NCI-H446 (cell line): ENCODE results near the gene TBC1D1.
A peak's percentile ranks its signal among the peaks of the same experiment; 100 is the strongest.
"Not testable (repeated sequence)": the region's sequence is repeated elsewhere in the genome, so short reads cannot be mapped to it uniquely, and the experiment has no call there.

Source experiments
- DNase-seq, 2 experiments: peaks; one replicate each; lab custom pipeline; 2025; lab: John Stamatoyannopoulos, UW

TBC1D1 gene

DNA sequence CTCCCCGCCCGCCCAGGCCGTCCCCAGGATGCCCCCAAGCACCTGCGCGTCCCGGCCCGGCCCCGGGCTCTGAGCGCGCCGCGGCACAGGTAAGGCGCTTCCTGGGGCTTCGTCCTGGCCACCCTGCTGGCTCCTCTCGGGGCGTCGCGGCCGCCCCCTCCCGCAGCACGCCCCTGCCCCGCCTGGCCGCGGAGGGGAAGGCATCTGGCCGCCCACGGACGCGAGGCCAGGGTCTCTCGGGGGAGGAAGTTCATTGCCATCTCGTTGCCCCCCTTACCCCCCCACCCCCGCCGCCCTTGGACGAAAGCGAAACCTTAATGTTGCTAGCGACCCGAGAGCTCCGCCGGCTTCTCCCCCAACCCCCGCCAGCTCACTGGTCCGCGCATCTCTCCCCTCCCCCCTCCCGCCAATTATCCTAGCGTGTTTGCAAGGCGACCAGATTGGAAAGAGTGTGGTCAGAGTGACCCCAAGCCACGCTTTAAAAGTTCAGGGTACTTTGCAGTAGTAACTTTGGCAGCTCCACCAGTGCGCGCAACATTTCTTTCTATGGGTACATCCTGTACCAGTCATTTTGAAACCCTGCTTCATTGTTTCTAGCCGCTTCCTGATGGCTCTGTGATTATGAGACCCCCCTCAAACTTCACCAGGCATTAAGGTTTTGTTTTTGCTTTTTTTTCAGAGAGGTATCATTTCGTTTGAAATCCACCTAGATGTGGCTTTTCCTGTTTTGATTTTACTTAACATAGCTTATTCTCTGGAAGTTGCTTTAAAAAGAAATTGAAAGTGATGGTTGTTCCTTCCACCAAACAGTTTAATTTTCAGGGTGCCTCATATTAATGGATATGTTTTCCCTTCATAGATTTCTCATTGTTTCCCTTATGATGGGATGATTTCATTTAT, 626 bp downstream of the TBC1D1 start:
- no peak for DNase-seq

DNA sequence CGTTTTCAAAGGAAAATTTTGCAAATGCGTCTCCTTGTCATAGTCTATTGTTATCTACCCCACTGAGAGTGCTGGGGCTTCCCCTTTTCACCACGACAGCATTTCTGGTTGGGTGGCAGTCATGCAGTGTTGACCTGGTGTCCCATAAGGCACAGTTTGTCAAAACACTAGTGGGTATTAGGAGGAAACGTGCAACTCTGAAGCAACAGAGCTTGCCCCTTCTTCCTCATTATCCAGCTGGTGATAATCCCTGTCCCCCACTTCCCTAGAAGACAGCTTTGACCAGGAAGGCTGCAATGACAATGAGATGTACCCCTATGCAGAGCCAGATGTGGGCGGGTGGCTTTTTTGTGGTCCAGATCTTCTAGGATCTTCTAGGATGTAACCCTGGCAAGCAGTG, 1.8 kb downstream of the TBC1D1 start:
- DNase-seq, result no peak

DNA sequence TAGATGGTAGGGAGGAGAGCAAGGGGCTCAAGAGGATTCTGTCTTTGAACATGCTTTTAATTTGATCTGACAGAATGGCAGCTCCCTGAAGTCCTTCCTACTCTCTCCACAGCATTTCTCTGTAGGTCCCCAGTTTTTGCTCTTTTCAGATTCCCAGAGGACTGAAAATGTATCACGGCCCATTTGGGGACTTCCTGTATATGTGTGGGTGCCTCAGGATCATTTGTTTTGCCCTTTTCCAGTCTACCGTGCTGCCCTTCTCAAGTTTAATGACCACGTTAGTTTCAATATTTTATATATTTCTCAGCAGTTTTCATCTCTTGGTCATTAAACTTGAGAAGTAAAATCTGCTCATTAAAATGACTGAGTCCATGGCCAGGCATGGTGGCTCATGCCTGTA, 2.3 kb downstream of the TBC1D1 start:
- no peak for DNase-seq

DNA sequence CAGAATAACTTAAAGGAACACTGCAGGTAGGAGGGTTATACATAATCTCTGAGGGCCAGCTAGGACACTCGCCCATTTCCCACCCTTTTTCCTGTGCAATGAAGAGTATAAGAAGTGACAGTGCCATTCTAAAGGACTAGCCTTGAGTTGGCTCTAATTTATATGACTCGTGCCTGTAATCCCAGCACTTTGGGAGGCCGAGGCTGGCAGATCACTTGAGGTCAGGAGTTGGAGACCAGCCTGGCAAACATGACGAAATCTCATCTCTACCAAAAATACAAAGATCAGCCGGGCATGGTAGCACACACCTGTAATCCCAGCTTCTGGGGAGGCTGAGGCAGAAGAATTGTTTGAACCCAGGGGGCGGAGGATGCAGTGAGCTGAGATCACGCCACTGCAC, 4.4 kb downstream of the TBC1D1 start:
- no peak for DNase-seq

DNA sequence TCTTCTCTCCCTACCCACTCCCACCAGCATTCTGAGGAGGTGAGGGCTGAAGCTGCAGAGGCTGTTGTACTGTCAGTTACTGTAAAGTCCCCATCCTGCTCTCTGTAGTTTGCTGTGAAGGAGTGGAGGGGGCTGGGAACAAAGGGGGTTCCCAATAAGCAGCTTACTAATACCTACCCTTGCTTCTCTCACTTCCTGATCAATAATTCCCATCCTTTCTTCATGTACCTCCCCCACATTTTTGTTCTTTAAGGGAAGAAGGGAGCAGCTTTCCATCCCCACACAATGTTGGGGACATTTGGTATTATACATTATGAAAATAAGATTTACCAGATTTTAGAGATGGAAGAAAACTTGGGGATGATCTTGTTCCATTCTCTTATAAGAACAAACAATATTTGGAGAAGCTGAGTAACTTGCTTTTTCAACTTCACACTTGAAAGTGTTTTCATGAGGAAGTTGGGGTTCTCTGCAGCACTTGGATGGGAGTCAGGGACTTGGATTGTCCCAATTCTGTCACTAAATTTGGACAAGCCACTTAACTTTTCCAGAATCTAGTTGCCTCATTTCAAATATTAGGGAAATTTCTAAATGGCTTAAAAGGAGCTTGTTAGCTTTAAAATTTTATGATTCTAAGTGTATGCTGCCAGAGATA, 5.4 kb downstream of the TBC1D1 start:
- no peak for DNase-seq

DNA sequence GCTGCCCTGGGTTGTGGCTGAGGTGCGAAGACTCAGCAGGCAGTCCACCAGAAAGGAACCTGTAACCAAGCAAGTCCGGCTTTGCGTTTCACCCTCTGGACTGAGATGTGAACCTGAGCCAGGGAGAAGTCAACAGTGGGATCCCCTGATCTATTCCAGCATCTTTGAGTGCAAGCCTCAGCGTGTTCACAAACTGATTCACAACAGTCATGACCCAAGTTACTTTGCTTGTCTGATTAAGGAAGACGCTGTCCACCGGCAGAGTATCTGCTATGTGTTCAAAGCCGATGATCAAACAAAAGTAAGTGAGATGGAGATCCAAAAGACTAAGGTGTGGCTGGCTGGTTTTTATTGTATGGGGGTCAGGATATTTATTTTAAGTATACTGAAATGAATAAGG, 11.3 kb downstream of the TBC1D1 start:
- no peak for DNase-seq

DNA sequence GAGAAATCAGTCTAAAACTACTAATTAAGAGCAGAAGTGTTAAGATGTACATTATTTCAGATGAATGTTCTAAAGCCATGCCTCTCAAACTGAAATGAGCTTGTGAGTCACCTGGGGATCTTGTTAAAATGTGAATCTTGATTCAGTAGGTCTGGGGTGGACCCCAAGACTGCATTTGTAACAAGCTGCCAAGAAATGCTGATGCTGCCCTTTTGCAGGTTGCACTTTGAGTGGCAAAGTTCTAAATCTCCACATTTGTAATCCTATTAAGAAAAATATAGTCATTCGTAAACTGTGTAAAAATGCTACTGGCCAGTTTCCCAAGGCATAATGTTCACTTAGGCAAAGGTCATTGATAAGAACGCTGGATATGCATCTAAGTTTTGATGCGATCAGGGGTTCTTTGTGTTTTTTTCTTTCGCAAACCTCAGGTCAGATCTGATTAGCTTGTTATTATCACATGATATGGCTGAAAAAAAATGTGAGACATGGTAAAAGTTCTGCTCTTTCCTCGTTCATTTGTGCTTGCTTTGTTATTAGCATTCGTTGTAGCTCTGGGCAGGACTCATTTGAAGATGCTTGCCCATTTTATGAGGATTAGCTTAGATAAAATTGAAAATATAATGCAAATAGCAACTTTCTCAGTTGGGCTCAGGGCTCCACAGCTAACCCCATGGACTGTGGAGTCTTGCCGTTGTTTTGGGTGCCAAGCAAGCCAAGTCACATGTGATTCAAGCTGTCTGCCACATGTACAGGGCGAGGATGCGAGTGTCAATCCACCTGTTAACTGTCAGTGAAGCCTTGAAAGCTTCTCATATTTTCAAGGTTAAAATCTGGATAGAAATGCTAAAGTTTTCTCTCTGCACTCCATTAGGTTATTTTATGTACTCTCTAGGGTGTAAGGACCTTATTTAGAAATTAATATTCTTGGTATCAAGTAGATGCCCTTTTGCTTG, 12.1 kb downstream of the TBC1D1 start:
- DNase-seq, result no peak

DNA sequence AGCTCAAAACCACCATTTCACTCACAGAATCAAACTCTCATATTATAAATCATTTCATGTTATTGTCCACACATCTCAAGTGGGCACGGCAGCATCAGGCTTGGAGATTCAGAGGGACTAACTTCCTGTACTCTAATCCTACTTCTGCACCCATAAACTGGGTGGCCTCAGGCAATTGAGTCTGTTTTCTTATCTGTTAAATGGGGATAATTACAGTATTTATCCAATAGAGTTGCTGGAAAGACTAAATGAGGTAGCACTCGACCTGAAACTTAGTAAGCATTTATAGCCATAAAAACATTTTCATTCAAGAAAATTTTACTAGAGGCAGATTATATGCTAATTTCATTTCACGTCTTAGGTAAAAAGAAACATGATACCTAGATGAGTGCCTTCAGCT, 13.0 kb downstream of the TBC1D1 start:
- no peak for DNase-seq

DNA sequence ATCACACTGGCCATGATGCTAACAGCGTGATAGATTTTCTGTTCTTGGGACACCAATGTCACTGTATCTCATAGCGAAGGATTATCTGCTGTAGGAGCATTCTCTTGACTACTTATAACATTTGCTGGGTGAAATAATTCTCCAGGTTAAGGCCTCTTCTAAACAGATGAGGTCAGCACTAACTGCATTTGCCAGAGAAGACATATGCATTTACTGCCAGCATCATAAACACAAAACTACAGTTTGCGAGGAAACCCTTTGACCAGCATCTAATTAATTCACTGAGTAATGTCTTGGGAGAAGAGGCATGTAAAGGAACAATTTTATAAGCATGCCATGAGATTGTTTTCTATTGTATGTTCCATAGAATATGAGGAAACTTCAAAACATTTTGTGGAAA, 13.9 kb downstream of the TBC1D1 start:
- DNase-seq, result no peak

DNA sequence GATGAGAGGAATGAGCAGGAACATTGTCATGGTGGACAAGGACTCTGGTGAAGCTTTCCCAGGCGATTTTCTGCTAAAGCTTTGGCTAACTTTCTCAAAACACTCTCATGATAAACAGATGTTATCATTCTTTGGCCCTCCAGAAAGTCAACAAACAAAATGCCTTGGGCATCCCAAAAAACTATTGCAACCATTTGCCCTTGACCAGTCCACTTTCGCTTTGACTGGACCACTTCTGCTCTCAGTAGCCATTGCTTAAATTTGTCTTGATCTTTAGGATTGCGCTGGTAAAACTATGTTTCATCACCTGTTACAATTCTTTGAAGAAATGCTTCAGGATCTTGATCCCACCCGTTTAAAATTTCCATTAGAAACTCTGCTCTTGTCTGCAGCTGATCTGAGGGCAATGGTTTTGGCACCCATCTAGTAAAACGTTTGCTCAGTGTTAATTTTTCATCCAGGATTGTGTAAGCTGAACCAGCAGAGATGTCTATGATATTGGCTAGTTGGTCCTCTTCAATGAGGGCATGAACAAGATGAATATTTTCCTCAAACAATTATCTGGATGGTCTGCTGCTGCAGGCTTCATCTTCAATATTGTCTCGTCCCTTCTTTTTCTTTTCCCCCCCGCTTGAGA, 14.8 kb downstream of the TBC1D1 start:
- DNase-seq, result no peak

DNA sequence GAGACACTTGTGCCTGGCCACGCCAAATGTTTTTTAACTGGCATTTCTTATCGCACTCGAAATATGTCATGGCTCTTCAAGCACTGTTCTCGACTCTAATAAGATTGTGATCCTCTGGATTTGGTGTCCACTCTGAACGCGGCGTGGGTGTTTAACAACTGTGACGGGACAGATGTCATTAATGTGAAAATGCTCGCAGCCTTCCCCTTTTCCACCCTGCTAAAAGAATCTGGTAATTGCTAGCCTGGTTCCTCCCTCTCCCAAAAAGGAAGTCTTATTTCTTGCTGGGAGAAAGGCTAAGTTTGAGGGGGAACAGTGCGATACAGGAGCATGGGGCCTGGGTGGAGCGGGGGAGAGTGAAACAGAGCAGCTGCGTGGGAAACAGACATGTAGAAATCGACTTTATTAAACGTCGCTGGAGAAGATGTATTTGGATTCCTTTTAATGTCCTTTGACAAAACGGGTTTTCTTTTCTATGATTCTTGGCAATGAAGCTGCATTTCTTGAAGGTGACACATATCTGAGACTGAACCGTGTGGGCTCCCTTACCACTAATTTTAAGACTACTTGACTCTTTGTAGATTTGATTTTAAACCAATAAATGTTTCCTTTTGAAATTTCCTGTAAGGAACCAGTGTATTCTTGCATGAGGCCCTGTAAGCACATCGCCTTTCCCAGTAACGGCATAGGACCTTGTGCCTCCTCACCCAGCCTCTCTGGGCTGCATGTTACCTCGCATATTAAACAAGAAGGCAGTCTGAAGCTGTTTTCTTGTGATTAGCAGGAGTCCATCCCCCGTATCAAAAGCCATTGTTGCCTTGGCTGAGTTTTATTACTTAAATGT, 17.8 kb downstream of the TBC1D1 start:
- DNase-seq, result peak in 1 of 2 experiments; percentile 40

DNA sequence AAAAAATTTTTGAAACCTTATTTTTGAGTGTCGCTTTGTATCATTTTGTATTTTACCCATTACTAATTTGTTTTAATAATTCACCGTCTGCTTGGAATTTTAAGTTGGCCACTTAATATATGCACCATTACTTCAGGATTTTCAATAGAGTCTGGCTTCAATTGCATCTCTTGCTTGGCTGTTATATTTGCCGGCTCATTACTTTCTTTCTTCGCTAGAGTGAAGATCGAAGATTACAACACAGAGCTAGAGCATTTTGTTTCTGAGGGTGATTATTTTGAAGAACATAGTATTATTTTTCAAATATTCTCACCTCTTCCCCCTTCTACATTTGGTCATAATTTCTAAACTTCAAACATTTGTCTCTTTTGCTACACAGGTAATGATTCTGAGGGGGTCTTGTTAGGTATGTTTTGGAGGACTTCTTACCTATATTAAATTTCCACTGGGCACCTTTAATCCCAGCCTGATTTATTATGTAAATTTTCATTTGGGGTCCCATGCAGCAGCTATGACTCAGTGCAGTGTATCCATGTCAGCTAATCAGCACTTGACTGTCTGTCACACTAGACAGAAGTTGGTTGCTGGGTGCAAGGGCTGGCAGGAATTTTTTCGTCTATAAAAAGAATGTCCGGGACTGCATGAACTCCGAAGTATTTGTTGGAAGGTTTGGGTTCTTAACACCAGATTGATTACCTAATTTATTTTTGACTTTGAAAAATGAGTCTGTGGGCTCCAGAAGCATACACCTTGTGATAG, 18.6 kb downstream of the TBC1D1 start:
- peak; percentile 22 to 48 for DNase-seq

DNA sequence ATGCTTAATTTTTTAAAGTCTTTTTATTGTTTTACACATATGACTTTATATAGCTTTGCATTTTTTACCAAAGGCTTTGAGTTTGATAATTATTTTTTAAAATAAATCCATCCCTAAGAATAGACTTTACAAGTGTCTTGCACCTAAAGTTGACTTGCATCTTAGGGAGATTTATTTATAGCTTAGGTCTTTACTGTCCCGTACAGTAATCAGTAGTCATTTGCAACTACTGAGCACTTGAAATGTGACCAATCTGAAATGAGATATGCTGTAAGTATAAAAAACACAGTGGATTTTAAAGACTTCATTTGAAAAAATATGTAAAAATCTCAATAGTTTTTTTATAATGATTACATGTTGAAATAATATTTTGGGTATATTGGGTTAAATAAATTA, 19.2 kb downstream of the TBC1D1 start:
- no peak for DNase-seq

DNA sequence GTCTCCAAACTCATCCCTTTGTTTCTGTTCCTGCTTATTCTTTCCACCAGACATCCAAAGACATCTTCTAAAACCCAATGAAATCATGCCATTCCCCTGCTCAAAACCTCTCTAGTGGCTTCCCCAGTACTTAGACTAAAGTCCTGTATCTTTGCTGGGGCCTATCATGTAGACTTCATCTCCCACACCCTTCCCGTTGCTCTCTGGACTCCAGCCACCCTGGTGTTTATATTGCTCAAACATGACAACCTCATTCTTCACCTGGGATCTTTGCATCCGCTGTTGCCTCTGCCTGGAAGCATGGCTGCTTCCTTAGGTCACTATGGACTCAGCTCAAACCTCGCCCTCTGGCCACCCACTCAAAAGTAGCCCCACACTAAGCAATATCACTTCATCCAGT, 23.7 kb downstream of the TBC1D1 start:
- no peak for DNase-seq

DNA sequence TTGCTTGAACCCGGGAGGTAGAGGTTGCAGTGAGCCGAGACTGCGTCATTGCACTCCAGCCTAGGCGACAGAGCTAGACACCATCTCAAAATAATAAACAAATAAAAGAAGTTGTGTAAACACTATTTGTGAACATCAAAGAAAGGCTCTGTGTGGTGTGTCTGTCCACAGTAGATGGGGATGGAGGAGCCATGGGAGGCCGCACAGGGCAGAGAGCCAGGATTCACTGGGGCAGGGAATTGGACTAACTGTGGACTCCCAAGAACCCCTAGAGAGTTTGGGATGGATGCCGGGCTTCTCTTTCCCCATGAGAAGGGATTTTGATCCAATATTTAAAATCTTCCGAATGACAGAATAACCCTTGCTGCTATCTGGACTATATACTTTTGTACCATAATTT, 26.5 kb downstream of the TBC1D1 start:
- peak in 1 of 2 experiments; percentile 55 for DNase-seq

DNA sequence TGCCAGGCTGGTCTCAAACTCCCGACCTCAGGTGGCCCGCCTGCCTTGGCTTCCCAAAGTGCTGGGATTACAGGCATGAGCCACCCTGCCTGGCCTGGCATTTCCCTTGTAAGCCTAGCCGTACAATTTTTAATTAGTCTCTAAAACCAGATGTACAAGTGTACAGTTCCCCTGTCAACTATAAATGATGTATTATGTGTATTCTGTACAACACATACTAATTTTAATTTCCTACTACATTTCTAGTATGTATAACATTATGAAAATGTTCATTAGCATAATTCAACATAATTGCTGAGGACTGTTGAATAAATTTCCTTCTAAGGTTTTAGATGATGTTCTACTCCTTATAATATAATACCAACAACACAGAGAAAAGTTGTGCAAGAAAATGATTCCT, 27.8 kb downstream of the TBC1D1 start:
- DNase-seq, result no peak

DNA sequence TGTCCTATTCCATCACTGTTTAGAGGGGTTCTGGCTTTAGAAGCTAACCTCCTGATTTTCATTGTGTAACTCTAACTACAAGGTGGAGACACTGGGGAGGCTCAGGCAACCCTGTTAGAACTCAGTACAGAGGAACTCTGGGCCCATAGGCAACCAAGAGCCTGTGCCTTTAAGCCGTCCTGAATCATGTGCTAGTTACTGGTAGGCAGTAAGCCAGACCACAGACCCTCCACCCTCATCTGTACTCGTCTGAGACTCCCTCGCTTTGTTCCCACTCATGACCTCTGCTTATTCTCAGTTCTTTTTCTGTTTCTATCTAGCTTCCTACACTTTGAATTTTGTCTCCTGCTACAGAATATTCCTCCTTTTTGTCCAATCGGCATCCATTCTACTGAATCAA, 31.4 kb downstream of the TBC1D1 start:
- no peak for DNase-seq

DNA sequence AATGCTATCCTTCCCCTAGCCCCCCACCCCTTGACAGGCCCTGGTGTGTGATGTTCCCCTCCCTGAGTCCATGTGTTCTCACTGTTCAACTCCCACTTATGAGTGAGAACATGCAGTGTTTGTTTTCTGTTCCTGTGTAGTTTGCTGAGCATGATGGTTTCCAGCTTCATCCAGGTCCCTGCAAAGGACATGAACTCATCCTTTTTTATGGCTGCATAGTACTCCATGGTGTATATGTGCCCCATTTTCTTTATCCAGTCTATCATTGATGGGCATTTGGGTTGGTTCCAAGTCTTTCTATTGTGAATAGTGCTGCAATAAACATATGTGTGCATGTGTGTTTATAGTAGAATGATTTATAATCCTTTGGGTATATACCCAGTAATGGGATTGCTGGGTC, 32.2 kb downstream of the TBC1D1 start:
- DNase-seq, result not testable (repeated sequence)

DNA sequence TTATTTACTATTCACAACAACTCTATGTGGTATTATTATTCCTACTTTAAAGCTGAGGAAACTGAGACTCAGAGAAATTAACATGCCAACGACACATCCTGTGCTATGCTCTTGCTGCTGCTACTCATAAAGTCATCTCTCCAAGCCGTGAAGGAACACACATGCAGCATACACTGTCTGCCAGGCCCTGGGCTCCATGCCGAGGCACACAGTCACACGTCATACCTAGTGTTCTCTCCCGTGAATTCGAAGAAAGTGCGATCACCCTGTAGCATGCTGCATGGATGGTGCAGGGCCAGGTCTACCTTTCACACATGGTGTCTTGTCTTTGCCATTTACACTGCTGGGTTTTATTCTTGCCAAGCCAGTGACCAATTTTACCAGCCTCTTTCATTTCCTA, 34.1 kb downstream of the TBC1D1 start:
- no peak for DNase-seq

DNA sequence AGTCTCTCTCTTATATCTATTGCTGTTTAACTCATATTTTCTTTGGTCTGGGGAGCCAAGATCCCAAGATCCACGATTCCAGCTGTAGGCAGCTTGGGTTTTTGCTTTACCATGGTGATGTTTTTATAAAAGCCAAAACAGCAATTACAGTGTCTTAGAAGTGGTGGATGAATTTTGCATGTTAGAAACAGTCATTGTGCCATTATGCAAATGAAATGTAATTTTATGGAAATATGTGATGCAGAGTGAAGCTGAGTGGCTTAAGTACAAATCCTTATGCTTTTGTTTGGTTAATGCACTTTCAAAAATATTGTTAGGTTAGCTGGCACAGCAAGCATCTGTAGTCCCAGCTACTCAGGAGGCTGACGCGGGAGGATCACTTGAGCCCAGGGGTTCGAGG, 36.5 kb downstream of the TBC1D1 start:
- DNase-seq, result no peak
